ENCODE measurements around the gene SAPCD1. TPM values are rescaled to one million over a fixed set of nuclear protein-coding genes. Genes with fewer than 3 reads are reported as not detected.

Gene SAPCD1
- total and polyA plus RNA-seq, 10 of the 15 experiments (the other 5 are each of a cell fraction or from before 2014, with no cell fraction given) = 1.6 to 13.0 (median 5.4) TPM

- no peak for FAIRE-seq
Measured at GRCh38 chr6:31760790-31761189, 1.7 kb upstream of the SAPCD1 start.

More at GRCh38 chr6:31760790-31761189, 1.7 kb upstream of the SAPCD1 start:
- no peak overlapping the region for H3K4me2 ChIP-seq (ENCODE audit: control insufficient read depth, insufficient read depth)
- POLR2A ChIA-PET = no interaction called here
- H3K27me3 ChIP-seq (replicated peaks in 1 of 2; ENCODE audit: control insufficient read depth in 2 of 2, insufficient read depth in 2 of 2, low read length in 1 of 2) = no peaks in the 10 kb centered on the region
- ATAC-seq = no peak
- intact Hi-C loops (cut with micrococcal nuclease; ENCODE audit: unreplicated experiment) (no loop called here), in situ Hi-C loops (cut with MboI) (no loop called here)
- H3K4me3 ChIP-seq = no peak overlapping the region
- H3K9me3 ChIP-seq (replicated peaks; ENCODE audit: control insufficient read depth, insufficient read depth, low read length) = no peaks in the 10 kb centered on the region
- no peak overlapping the region for H2AFZ ChIP-seq (ENCODE audit: control insufficient read depth, low read depth, low read length)
- no peak overlapping the region for H3K27ac ChIP-seq (ENCODE audit: control insufficient read depth, insufficient read depth)
- 97% methylated on average over 5 of the region's 5 CpGs for WGBS (ENCODE audit: insufficient coverage, insufficient replicate concordance, low lambda C conversion rate, missing lambda C conversion rate)
- TF ChIP-seq ZNF384 (IDR thresholded peaks at IDR 0.05; ENCODE audit: borderline replicate concordance, low read depth, low read length) = no peak
- TF ChIP-seq RUNX3 (IDR thresholded peaks at IDR 0.05; ENCODE audit: low read length) = no peak
- TF ChIP-seq FOXM1 (IDR thresholded peaks at IDR 0.05; ENCODE audit: low read depth, low read length) = no peak
- no peak for TF ChIP-seq MXI1 (IDR thresholded peaks at IDR 0.05; ENCODE audit: low read depth, low read length)
- TF ChIP-seq RFX5 (IDR thresholded peaks at IDR 0.05; ENCODE audit: low read depth, low read length) = no peak
- no peak for TF ChIP-seq ZNF207 (IDR thresholded peaks at IDR 0.05; ENCODE audit: borderline replicate concordance)
- no peak for TF ChIP-seq ZBTB40 (IDR thresholded peaks at IDR 0.05; ENCODE audit: borderline replicate concordance)
- no peak for TF ChIP-seq JUND (IDR thresholded peaks at IDR 0.05; ENCODE audit: low read depth, low read length)
- TF ChIP-seq NFYB (IDR thresholded peaks at IDR 0.05; ENCODE audit: insufficient read depth, low read depth, low read length) = no peak
- TF ChIP-seq IKZF2 (IDR thresholded peaks at IDR 0.05) = no peak
- TF ChIP-seq CEBPB (IDR thresholded peaks at IDR 0.05; ENCODE audit: borderline replicate concordance in 1 of 2, low read depth in 2 of 2, low read length in 2 of 2) = no peak
- no peak for TF ChIP-seq KAT2A (conservative IDR thresholded peaks at IDR 0.05; ENCODE audit: control insufficient read depth, low read depth, low read length)
- no peak for TF ChIP-seq BMI1 (IDR thresholded peaks at IDR 0.05; ENCODE audit: borderline replicate concordance)
- no peak for TF ChIP-seq ESRRA (IDR thresholded peaks at IDR 0.05; ENCODE audit: low read length)
- no peak for TF ChIP-seq SPI1 (IDR thresholded peaks at IDR 0.05; ENCODE audit: borderline replicate concordance, insufficient read depth, low read depth, low read length)
- TF ChIP-seq IRF5 (IDR thresholded peaks at IDR 0.05; ENCODE audit: borderline replicate concordance) = no peak
- TF ChIP-seq CBX3 (IDR thresholded peaks at IDR 0.05; ENCODE audit: borderline replicate concordance, low read depth) = no peak
- TF ChIP-seq RBBP5 (conservative IDR thresholded peaks at IDR 0.05) = no peak
- TF ChIP-seq POLR2A (IDR thresholded peaks at IDR 0.05; ENCODE audit: low read depth, low read length) = no peak
- H3K9ac ChIP-seq (ENCODE audit: control insufficient read depth, insufficient read depth, low read length) = no peak overlapping the region
- H3K36me3 ChIP-seq (ENCODE audit: control insufficient read depth in 2 of 2, insufficient read depth in 2 of 2, low read length in 1 of 2) = no peaks in the 10 kb centered on the region; a peak in 2 of 4 replicates
- SMC1A ChIA-PET (ENCODE audit: uncharacterized antibody, unreplicated experiment) = interaction anchor here (1.1 kb wide), 1 partner anchor 31 kb away, joined by 3 read pairs; the partner anchor contains the start of gene DDAH2
- DNase-seq (ENCODE audit: low read depth, low spot score) = no peak
- no peaks in the 10 kb centered on the region for H3K79me2 ChIP-seq (ENCODE audit: control insufficient read depth, insufficient read depth, low read length)
- RAD21 ChIA-PET (ENCODE audit: unreplicated experiment) = no interaction called here
- CTCF ChIA-PET = interaction anchor here (4.2 kb wide), 1 partner anchor 9 kb away, joined by 24 read pairs; no protein-coding TSS in a partner anchor
- no peaks in the 10 kb centered on the region for H3K4me1 ChIP-seq (ENCODE audit: control insufficient read depth, insufficient read depth, low read length)
- BruUV-seq (replicated peaks) = no TSS peak
- H4K20me1 ChIP-seq (ENCODE audit: control insufficient read depth, insufficient read depth) = no peaks in the 10 kb centered on the region

All from GM12878 (cell line).